H9 (cell line): ENCODE data around the gene RBM18. TPM values are rescaled to one million over a fixed set of nuclear protein-coding genes. Genes with fewer than 3 reads are reported as not detected.

ENCODE experiments used
- DNase-seq: peaks from one replicate; pipeline ENCODE4 v3.0.0-alpha.2; 2017
- H2AFZ ChIP-seq: one replicate; pipeline ENCODE4 v1.6.1; 2013; ENCODE audit warnings: mild to moderate bottlenecking, low read length, control low read depth, moderate library complexity
- H2AK5ac ChIP-seq: 2 replicates; pipeline ENCODE4 v1.6.1; 2013; ENCODE audit warnings: low read length, control low read depth, mixed read lengths; ENCODE audit not compliant: insufficient read length
- H2BK120ac ChIP-seq: one replicate; pipeline ENCODE4 v1.6.1; 2013; ENCODE audit warnings: low read depth, mild to moderate bottlenecking, low read length, control low read depth, inconsistent platforms; ENCODE audit not compliant: poor library complexity, severe bottlenecking
- H2BK12ac ChIP-seq: 2 replicates; pipeline ENCODE4 v1.6.1; 2013; ENCODE audit warnings: low read length, control low read depth, mixed read lengths, low read depth; ENCODE audit not compliant: insufficient read length
- H2BK15ac ChIP-seq: 2 replicates; pipeline ENCODE4 v1.6.1; 2013; ENCODE audit warnings: low read depth, low read length, control low read depth
- H2BK20ac ChIP-seq: one replicate; pipeline ENCODE4 v1.6.1; 2013; ENCODE audit warnings: low read depth, mild to moderate bottlenecking, low read length, control low read depth, inconsistent platforms; ENCODE audit not compliant: poor library complexity, severe bottlenecking
- H2BK5ac ChIP-seq: 2 replicates; pipeline ENCODE4 v1.6.1; 2013; ENCODE audit warnings: low read length, control low read depth, mixed read lengths; ENCODE audit not compliant: insufficient read length
- H3K14ac ChIP-seq: 2 replicates; pipeline ENCODE4 v1.6.1; 2013; ENCODE audit warnings: low read length, control low read depth; ENCODE audit not compliant: insufficient read depth
- H3K18ac ChIP-seq: 2 replicates; pipeline ENCODE4 v1.6.1; 2013; ENCODE audit warnings: low read depth, mild to moderate bottlenecking, mixed read lengths, low read length, control low read depth; ENCODE audit not compliant: insufficient read length
- H3K23ac ChIP-seq: 2 replicates; pipeline ENCODE4 v1.6.1; 2013; ENCODE audit warnings: low read length, control low read depth, mixed read lengths, low read depth; ENCODE audit not compliant: insufficient read length
- H3K23me2 ChIP-seq: 2 replicates; pipeline ENCODE4 v1.6.1; 2013; ENCODE audit warnings: low read depth, mild to moderate bottlenecking, mixed read lengths, low read length, control low read depth; ENCODE audit not compliant: insufficient read length, poor library complexity, severe bottlenecking
- H3K27ac ChIP-seq: 2 replicates; pipeline ENCODE4 v1.5.1; 2013; ENCODE audit warnings: low read length, control low read depth, mixed read lengths, low read depth; ENCODE audit not compliant: insufficient read length
- H3K27me3 ChIP-seq: 2 replicates; pipeline ENCODE4 v1.6.1; 2013; ENCODE audit warnings: low read length, control low read depth, inconsistent platforms; ENCODE audit not compliant: insufficient read depth
- H3K4ac ChIP-seq: 2 replicates; pipeline ENCODE4 v1.6.1; 2013; ENCODE audit warnings: low read depth, mild to moderate bottlenecking, control low read depth, inconsistent platforms, low read length, moderate library complexity
- H3K4me1 ChIP-seq: 2 replicates; pipeline ENCODE4 v1.6.1; 2013; ENCODE audit warnings: low read length, control low read depth, inconsistent platforms; ENCODE audit not compliant: insufficient read depth
- H3K4me2 ChIP-seq: 2 replicates; pipeline ENCODE4 v1.6.1; 2013; ENCODE audit warnings: low read length, control low read depth, mixed read lengths; ENCODE audit not compliant: insufficient read length, insufficient read depth
- H3K56ac ChIP-seq: 2 replicates; pipeline ENCODE4 v1.6.1; 2013; ENCODE audit warnings: low read depth, mild to moderate bottlenecking, mixed read lengths, low read length, control low read depth; ENCODE audit not compliant: insufficient read length
- H3K79me1 ChIP-seq: 2 replicates; pipeline ENCODE4 v1.6.1; 2013; ENCODE audit warnings: low read depth, mild to moderate bottlenecking, moderate library complexity, low read length, control low read depth, inconsistent platforms; ENCODE audit not compliant: insufficient read depth, poor library complexity, severe bottlenecking
- H3K79me2 ChIP-seq: 2 replicates; pipeline ENCODE4 v1.6.1; 2013; ENCODE audit warnings: low read length, control low read depth, inconsistent platforms; ENCODE audit not compliant: insufficient read depth
- H3K9ac ChIP-seq: 2 replicates; pipeline ENCODE4 v1.6.1; 2013; ENCODE audit warnings: low read length, control low read depth, mixed read lengths; ENCODE audit not compliant: insufficient read length; ENCODE audit errors: extremely low read depth
- H3K9me3 ChIP-seq: one replicate; pipeline ENCODE4 v1.6.1; 2013; ENCODE audit warnings: low read depth, low read length, inconsistent platforms; ENCODE audit not compliant: control insufficient read depth
- H3T11ph ChIP-seq: one replicate; pipeline ENCODE4 v1.6.1; 2013; ENCODE audit warnings: mild to moderate bottlenecking, low read length, control low read depth, inconsistent platforms
- H4K20me1 ChIP-seq: one replicate; pipeline ENCODE4 v1.6.1; 2013; ENCODE audit not compliant: control insufficient read depth, insufficient read length, insufficient read depth
- H4K5ac ChIP-seq: 2 replicates; pipeline ENCODE4 v1.6.1; 2013; ENCODE audit warnings: low read depth, mild to moderate bottlenecking, mixed read lengths, low read length, control low read depth; ENCODE audit not compliant: insufficient read length
- H4K8ac ChIP-seq: replicated peaks from 2 replicates; pipeline ENCODE4 v1.6.1; 2013; ENCODE audit warnings: low read length, control low read depth, mixed read lengths, low read depth; ENCODE audit not compliant: insufficient read length
- H4K91ac ChIP-seq: 2 replicates; pipeline ENCODE4 v1.6.1; 2013; ENCODE audit warnings: low read depth, mild to moderate bottlenecking, moderate library complexity, mixed read lengths, low read length, control low read depth; ENCODE audit not compliant: insufficient read length
- H3K27ac Mint-ChIP-seq, 3 experiments: 2 replicates in 2 of 3; 3 replicates in 1 of 3; pipeline ENCODE4 v1.8.0; 2020 to 2021; ENCODE audit warnings: mixed read lengths in 3 of 3, mild to moderate bottlenecking in 1 of 3, moderate library complexity in 1 of 3
- H3K27me3 Mint-ChIP-seq: 2 replicates; pipeline ENCODE4 v1.8.0; 2021; ENCODE audit warnings: low read depth, mild to moderate bottlenecking, moderate library complexity, mixed read lengths
- H3K36me3 Mint-ChIP-seq, 3 experiments: 2 replicates in 2 of 3; 3 replicates in 1 of 3; pipeline ENCODE4 v1.8.0; 2020 to 2021; ENCODE audit warnings: low read depth in 3 of 3, mixed read lengths in 3 of 3; ENCODE audit not compliant: insufficient read depth in 1 of 3
- H3K4me1 Mint-ChIP-seq, 2 experiments: 2 replicates each; pipeline ENCODE4 v1.8.0; 2020; ENCODE audit warnings: mixed read lengths in 2 of 2
- H3K4me3 Mint-ChIP-seq, 2 experiments: 2 replicates in 1 of 2; 3 replicates in 1 of 2; pipeline ENCODE4 v1.8.0; 2020 to 2021; ENCODE audit warnings: mild to moderate bottlenecking in 2 of 2, mixed read lengths in 2 of 2, moderate library complexity in 1 of 2
- H3K9me3 Mint-ChIP-seq, 2 experiments: 2 replicates in 1 of 2; 3 replicates in 1 of 2; pipeline ENCODE4 v1.8.0; 2020; ENCODE audit warnings: mild to moderate bottlenecking in 2 of 2, mixed read lengths in 2 of 2, moderate library complexity in 1 of 2
- CTCF ChIP-seq: fragments of 200-600 bp; sonication (generic); conservative IDR thresholded peaks from 3 replicates; pipeline ENCODE4 v1.8.0; 2021; ENCODE audit warnings: antibody characterized with exemption, mild to moderate bottlenecking
- WGBS: extraction: QIAGEN DNeasy Blood & Tissue Kit; methylation state at CpG from one replicate; pipeline ENCODE4 v1.1.7; 2013; ENCODE audit warnings: missing lambda C conversion rate, low lambda C conversion rate, mixed read lengths; ENCODE audit not compliant: insufficient read length; ENCODE audit errors: extremely low coverage; 5-methylcytosine and 5-hydroxymethylcytosine counted together
- total RNA-seq: library from RNA; stranded (reverse); gene quantifications from 2 replicates; pipeline ENCODE4 v1.2.1, GENCODE V29; 2021

Gene RBM18
- total RNA-seq, 1 experiment from 2014 or later, result 18.9 TPM

DNA sequence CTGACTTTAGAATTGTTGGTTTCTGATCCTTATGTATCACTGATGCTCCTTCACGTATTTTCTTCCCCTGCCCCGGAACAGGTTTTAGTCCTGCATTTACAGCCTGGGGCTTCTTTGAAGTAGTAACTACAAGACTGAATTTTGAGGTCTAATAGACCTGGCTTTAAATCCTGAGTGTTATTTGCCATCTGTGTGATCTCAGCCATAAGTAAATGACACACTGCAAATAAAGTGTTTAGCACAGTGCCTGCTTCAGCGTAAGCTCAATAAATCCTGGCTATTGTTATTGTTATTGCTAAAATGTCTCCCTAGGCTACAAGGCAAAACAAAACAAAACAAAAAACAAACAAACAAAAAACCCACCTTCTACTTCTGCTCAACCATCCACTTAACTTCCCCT is 20.3 kb downstream of the RBM18 start:
- H4K20me1 ChIP-seq, result no peaks in the 10 kb centered on the region
- no peaks in the 10 kb centered on the region for H3K27me3 ChIP-seq
- no peak overlapping the region for H3K4me3 Mint-ChIP-seq
- H3K4me1 ChIP-seq, result no peaks in the 10 kb centered on the region
- H2BK12ac ChIP-seq, result no peak overlapping the region
- no peak overlapping the region for H2BK5ac ChIP-seq
- no peak overlapping the region for H2AFZ ChIP-seq
- H2AK5ac ChIP-seq, result no peak overlapping the region
- no peak overlapping the region for H2BK15ac ChIP-seq
- H3K79me1 ChIP-seq, result no peaks in the 10 kb centered on the region
- TF ChIP-seq CTCF, result no peak
- no peaks in the 10 kb centered on the region for H3K79me2 ChIP-seq
- no peak overlapping the region for H3K56ac ChIP-seq
- H3K23me2 ChIP-seq, result no peaks in the 10 kb centered on the region
- no peaks in the 10 kb centered on the region for H3K9me3 Mint-ChIP-seq
- H4K5ac ChIP-seq, result no peak overlapping the region
- H3K27me3 Mint-ChIP-seq, result no peaks in the 10 kb centered on the region
- H3K14ac ChIP-seq, result no peak overlapping the region
- no peak overlapping the region for H4K91ac ChIP-seq
- no peak overlapping the region for H3K9ac ChIP-seq
- H2BK20ac ChIP-seq, result no peak overlapping the region
- H4K8ac ChIP-seq, result no peak overlapping the region
- no peak overlapping the region for H3K18ac ChIP-seq
- H3K9me3 ChIP-seq, result no peaks in the 10 kb centered on the region
- H3K36me3 Mint-ChIP-seq, result peaks cover 5 to 56% (median 39%) of the 10 kb centered on the region in 3 experiments; a peak in 6 of 7 replicates
- whole genome bisulfite sequencing, result no CpG with 5 or more reads among the region's 3 CpGs
- no peak overlapping the region for H2BK120ac ChIP-seq
- H3T11ph ChIP-seq, result no peak overlapping the region
- 0 out of 7 replicates have a peak overlapping the region, but pooled peaks of 1 of the 3 experiments have one; percentile 39 for H3K27ac Mint-ChIP-seq
- H3K4me1 Mint-ChIP-seq, result no peaks in the 10 kb centered on the region
- H3K4me2 ChIP-seq, result no peak overlapping the region
- no peak overlapping the region for H3K27ac ChIP-seq
- DNase-seq, result no peak
- no peak overlapping the region for H3K23ac ChIP-seq
- no peak overlapping the region for H3K4ac ChIP-seq
